Measurements from ENCODE around the gene WDR64.

Gene WDR64

GRCh38 chr1:241647658-241648057 is 4.4 kb upstream of the WDR64 start:
- TF ChIP-seq EZH2 (IDR thresholded peaks at IDR 0.05; ENCODE audit: borderline replicate concordance, low read length) = no peak
- TF ChIP-seq, protein P1, sequence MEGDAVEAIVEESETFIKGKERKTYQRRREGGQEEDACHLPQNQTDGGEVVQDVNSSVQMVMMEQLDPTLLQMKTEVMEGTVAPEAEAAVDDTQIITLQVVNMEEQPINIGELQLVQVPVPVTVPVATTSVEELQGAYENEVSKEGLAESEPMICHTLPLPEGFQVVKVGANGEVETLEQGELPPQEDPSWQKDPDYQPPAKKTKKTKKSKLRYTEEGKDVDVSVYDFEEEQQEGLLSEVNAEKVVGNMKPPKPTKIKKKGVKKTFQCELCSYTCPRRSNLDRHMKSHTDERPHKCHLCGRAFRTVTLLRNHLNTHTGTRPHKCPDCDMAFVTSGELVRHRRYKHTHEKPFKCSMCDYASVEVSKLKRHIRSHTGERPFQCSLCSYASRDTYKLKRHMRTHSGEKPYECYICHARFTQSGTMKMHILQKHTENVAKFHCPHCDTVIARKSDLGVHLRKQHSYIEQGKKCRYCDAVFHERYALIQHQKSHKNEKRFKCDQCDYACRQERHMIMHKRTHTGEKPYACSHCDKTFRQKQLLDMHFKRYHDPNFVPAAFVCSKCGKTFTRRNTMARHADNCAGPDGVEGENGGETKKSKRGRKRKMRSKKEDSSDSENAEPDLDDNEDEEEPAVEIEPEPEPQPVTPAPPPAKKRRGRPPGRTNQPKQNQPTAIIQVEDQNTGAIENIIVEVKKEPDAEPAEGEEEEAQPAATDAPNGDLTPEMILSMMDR (IDR thresholded peaks at IDR 0.05; ENCODE audit: low read length) = no peak

GRCh38 chr1:241648159-241648558 is 3.9 kb upstream of the WDR64 start:
- Histone ChIP-seq H3K27me3 (ENCODE audit: insufficient read depth, low read length) (no peaks in the 10 kb centered on the region), H3K4me1 (ENCODE audit: insufficient read depth, low read length, severe bottlenecking) (no peaks in the 10 kb centered on the region), H3K9me3 (ENCODE audit: low read length) (no peaks in the 10 kb centered on the region), H3K36me3 (ENCODE audit: insufficient read depth, low read length) (no peaks in the 10 kb centered on the region), H3F3A (ENCODE audit: insufficient read depth, low read length) (no peaks in the 10 kb centered on the region), H3K79me2 (ENCODE audit: insufficient read depth, low read length) (no peaks in the 10 kb centered on the region), H3K27ac (ENCODE audit: low read depth, low read length, poor library complexity, severe bottlenecking) (no peak overlapping the region), H3K4me3 (ENCODE audit: low read depth, low read length, poor library complexity, severe bottlenecking) (no peak overlapping the region), H3K9ac (ENCODE audit: low read length) (no peak overlapping the region), H3K9me2 (ENCODE audit: low read depth, low read length) (no peaks in the 10 kb centered on the region), H3K4me2 (ENCODE audit: low read length) (no peak overlapping the region), H2AFZ (ENCODE audit: low read length) (no peak overlapping the region), H4K20me1 (ENCODE audit: insufficient read depth, low read length) (no peaks in the 10 kb centered on the region)
- TF ChIP-seq, protein P1 (IDR thresholded peaks at IDR 0.05; ENCODE audit: low read length) = no peak
- TF ChIP-seq EZH2 (IDR thresholded peaks at IDR 0.05; ENCODE audit: borderline replicate concordance, low read length) = no peak

More at GRCh38 chr1:241647658-241648057, 4.4 kb upstream of the WDR64 start:
- Histone ChIP-seq H3K27me3 (ENCODE audit: insufficient read depth, low read length) (no peaks in the 10 kb centered on the region), H4K20me1 (ENCODE audit: insufficient read depth, low read length) (no peaks in the 10 kb centered on the region), H3K4me2 (ENCODE audit: low read length) (no peak overlapping the region), H3K27ac (ENCODE audit: low read depth, low read length, poor library complexity, severe bottlenecking) (no peak overlapping the region), H3K4me3 (ENCODE audit: low read depth, low read length, poor library complexity, severe bottlenecking) (no peak overlapping the region), H2AFZ (ENCODE audit: low read length) (no peak overlapping the region), H3K9me3 (ENCODE audit: low read length) (no peaks in the 10 kb centered on the region), H3K4me1 (ENCODE audit: insufficient read depth, low read length, severe bottlenecking) (no peaks in the 10 kb centered on the region), H3F3A (ENCODE audit: insufficient read depth, low read length) (no peaks in the 10 kb centered on the region), H3K36me3 (ENCODE audit: insufficient read depth, low read length) (no peaks in the 10 kb centered on the region), H3K9me2 (ENCODE audit: low read depth, low read length) (no peaks in the 10 kb centered on the region), H3K9ac (ENCODE audit: low read length) (no peak overlapping the region), H3K79me2 (ENCODE audit: insufficient read depth, low read length) (no peaks in the 10 kb centered on the region)

GRCh38 chr1:241654019-241654418 is 1.9 kb downstream of the WDR64 start:
- Histone ChIP-seq H3K9ac (ENCODE audit: low read length) (no peak overlapping the region), H3K9me3 (ENCODE audit: low read length) (no peaks in the 10 kb centered on the region), H3F3A (ENCODE audit: insufficient read depth, low read length) (no peaks in the 10 kb centered on the region), H3K4me2 (ENCODE audit: low read length) (no peak overlapping the region), H3K9me2 (ENCODE audit: low read depth, low read length) (no peaks in the 10 kb centered on the region), H3K4me1 (ENCODE audit: insufficient read depth, low read length, severe bottlenecking) (no peaks in the 10 kb centered on the region), H3K36me3 (ENCODE audit: insufficient read depth, low read length) (no peaks in the 10 kb centered on the region), H3K4me3 (ENCODE audit: low read depth, low read length, poor library complexity, severe bottlenecking) (no peak overlapping the region), H4K20me1 (ENCODE audit: insufficient read depth, low read length) (no peaks in the 10 kb centered on the region), H3K27me3 (ENCODE audit: insufficient read depth, low read length) (no peaks in the 10 kb centered on the region), H3K79me2 (ENCODE audit: insufficient read depth, low read length) (no peaks in the 10 kb centered on the region), H3K27ac (ENCODE audit: low read depth, low read length, poor library complexity, severe bottlenecking) (no peak overlapping the region), H2AFZ (ENCODE audit: low read length) (no peak overlapping the region)
- TF ChIP-seq, protein P1 (IDR thresholded peaks at IDR 0.05; ENCODE audit: low read length) = no peak
- no peak for TF ChIP-seq EZH2 (IDR thresholded peaks at IDR 0.05; ENCODE audit: borderline replicate concordance, low read length)
